Mucosa of rectum (tissue), 2 donors: Measurements from ENCODE around the gene CD8A.

Experiments
- H3K27ac ChIP-seq, 2 donors: one replicate each; pipeline ENCODE4 v1.7.0; 2013; ENCODE audit warnings: inconsistent platforms in 2 of 2, low read depth in 2 of 2, low read length in 2 of 2
- H3K27me3 ChIP-seq, 2 donors: one replicate each; pipeline ENCODE4 v1.7.0; 2013; ENCODE audit warnings: low read length in 2 of 2; ENCODE audit not compliant: control insufficient read depth in 2 of 2, insufficient read depth in 2 of 2
- H3K36me3 ChIP-seq, 2 donors: one replicate each; pipeline ENCODE4 v1.7.0; 2013; ENCODE audit warnings: low read length in 2 of 2; ENCODE audit not compliant: control insufficient read depth in 2 of 2, insufficient read depth in 2 of 2
- H3K4me1 ChIP-seq, 2 donors: one replicate each; pipeline ENCODE4 v1.7.0; 2013; ENCODE audit warnings: low read length in 2 of 2, mild to moderate bottlenecking in 1 of 2; ENCODE audit not compliant: control insufficient read depth in 2 of 2, insufficient read depth in 2 of 2
- H3K4me3 ChIP-seq, 2 donors: one replicate each; pipeline ENCODE4 v1.7.0; 2013; ENCODE audit warnings: low read length in 2 of 2
- H3K9ac ChIP-seq, 2 donors: one replicate each; pipeline ENCODE4 v1.7.0; 2013; ENCODE audit warnings: low read length in 2 of 2, low read depth in 1 of 2, mild to moderate bottlenecking in 1 of 2
- H3K9me3 ChIP-seq, 2 donors: one replicate each; pipeline ENCODE4 v1.7.0; 2013; ENCODE audit warnings: low read length in 2 of 2; ENCODE audit not compliant: control insufficient read depth in 2 of 2
- donor health status: healthy.
- donor health status: Normal muscosa, but diverticular disease.

Gene CD8A

GRCh38 chr2:86764661-86765309 is 25.9 kb downstream of the CD8A start:
- Histone ChIP-seq H3K4me3 (no peak overlapping the region), H3K27ac (no peak overlapping the region), H3K9ac (no peak overlapping the region), H3K9me3 (no peaks in the 10 kb centered on the region), H3K27me3 (no peaks in the 10 kb centered on the region), H3K36me3 (peaks cover 25 to 28% of the 10 kb centered on the region in 2 donors), H3K4me1 (no peaks in the 10 kb centered on the region)

GRCh38 chr2:86760371-86760770 is 30.3 kb downstream of the CD8A start:
- no peak overlapping the region for H3K4me3 ChIP-seq
- H3K27ac ChIP-seq: no peak overlapping the region
- peaks cover 8 to 18% of the 10 kb centered on the region in 2 donors for H3K36me3 ChIP-seq
- H3K27me3 ChIP-seq: no peaks in the 10 kb centered on the region
- H3K4me1 ChIP-seq: no peaks in the 10 kb centered on the region
- H3K9ac ChIP-seq: no peak overlapping the region
- H3K9me3 ChIP-seq: no peaks in the 10 kb centered on the region

GRCh38 chr2:86758405-86758804 is 32.3 kb downstream of the CD8A start:
- no peaks in the 10 kb centered on the region for H3K4me1 ChIP-seq
- H3K9ac ChIP-seq: no peak overlapping the region
- H3K9me3 ChIP-seq: no peaks in the 10 kb centered on the region
- no peak overlapping the region for H3K4me3 ChIP-seq
- H3K36me3 ChIP-seq: peaks cover 8 to 24% of the 10 kb centered on the region in 2 donors
- H3K27me3 ChIP-seq: no peaks in the 10 kb centered on the region
- H3K27ac ChIP-seq: no peak overlapping the region

GRCh38 chr2:86753606-86754005 is 37.1 kb downstream of the CD8A start:
- H3K27ac ChIP-seq: no peak overlapping the region
- no peaks in the 10 kb centered on the region for H3K4me1 ChIP-seq
- peaks cover 26 to 35% of the 10 kb centered on the region in 2 donors for H3K36me3 ChIP-seq
- no peak overlapping the region for H3K4me3 ChIP-seq
- no peaks in the 10 kb centered on the region for H3K27me3 ChIP-seq
- no peak overlapping the region for H3K9ac ChIP-seq
- H3K9me3 ChIP-seq: peaks cover 0 to 2% of the 10 kb centered on the region in 2 donors

GRCh38 chr2:86752934-86753333 is 37.8 kb downstream of the CD8A start:
- Histone ChIP-seq H3K9ac (no peak overlapping the region), H3K27me3 (no peaks in the 10 kb centered on the region), H3K27ac (no peak overlapping the region), H3K9me3 (peaks cover 0 to 2% of the 10 kb centered on the region in 2 donors), H3K4me3 (no peak overlapping the region), H3K4me1 (no peaks in the 10 kb centered on the region), H3K36me3 (peaks cover 26 to 35% of the 10 kb centered on the region in 2 donors)

GRCh38 chr2:86751778-86752177 is 38.9 kb downstream of the CD8A start:
- Histone ChIP-seq H3K27ac (no peak overlapping the region), H3K36me3 (peaks cover 24 to 29% of the 10 kb centered on the region in 2 donors), H3K4me1 (peaks cover 6 to 7% of the 10 kb centered on the region in 2 donors), H3K9ac (no peak overlapping the region), H3K27me3 (no peaks in the 10 kb centered on the region), H3K4me3 (no peak overlapping the region), H3K9me3 (peaks cover 0 to 2% of the 10 kb centered on the region in 2 donors)

GRCh38 chr2:86750240-86750839 is 40.4 kb downstream of the CD8A start:
- Histone ChIP-seq H3K4me3 (no peak overlapping the region), H3K27me3 (no peaks in the 10 kb centered on the region), H3K4me1 (peaks cover 7 to 11% of the 10 kb centered on the region in 2 donors), H3K36me3 (peaks cover 21 to 25% of the 10 kb centered on the region in 2 donors), H3K9ac (no peak overlapping the region), H3K27ac (no peak overlapping the region), H3K9me3 (peaks cover 0 to 2% of the 10 kb centered on the region in 2 donors)

- Histone ChIP-seq H3K9ac (no peak overlapping the region), H3K4me1 (peaks cover 7 to 11% of the 10 kb centered on the region in 2 donors), H3K27me3 (no peaks in the 10 kb centered on the region), H3K36me3 (peaks cover 20 to 22% of the 10 kb centered on the region in 2 donors), H3K4me3 (no peak overlapping the region), H3K27ac (no peak overlapping the region), H3K9me3 (peaks cover 0 to 2% of the 10 kb centered on the region in 2 donors)
Observed at GRCh38 chr2:86747711-86748639, 42.7 kb downstream of the CD8A start.

GRCh38 chr2:86746939-86747338 is 43.8 kb downstream of the CD8A start:
- H3K27ac ChIP-seq: peak overlapping the region; percentile 33 to 48

GRCh38 chr2:86744152-86744551 is 46.6 kb downstream of the CD8A start:
- Histone ChIP-seq H3K27me3 (no peaks in the 10 kb centered on the region), H3K36me3 (peaks cover 7 to 9% of the 10 kb centered on the region in 2 donors), H3K9me3 (no peaks in the 10 kb centered on the region), H3K9ac (no peak overlapping the region), H3K4me3 (no peak overlapping the region), H3K4me1 (peaks cover 7 to 11% of the 10 kb centered on the region in 2 donors), H3K27ac (no peak overlapping the region)

More at GRCh38 chr2:86746939-86747338, 43.8 kb downstream of the CD8A start:
- H3K9me3 ChIP-seq: peaks cover 0 to 2% of the 10 kb centered on the region in 2 donors
- H3K27me3 ChIP-seq: no peaks in the 10 kb centered on the region
- peaks cover 7 to 11% of the 10 kb centered on the region in 2 donors for H3K4me1 ChIP-seq
- no peak overlapping the region for H3K9ac ChIP-seq
- peak overlapping the region in 1 of 2 donors; percentile 0 for H3K4me3 ChIP-seq
- peaks cover 11 to 14% of the 10 kb centered on the region in 2 donors for H3K36me3 ChIP-seq
